Measurements from ENCODE around the gene TEX101. TPM values are rescaled to one million over a fixed set of nuclear protein-coding genes. Genes with fewer than 3 reads are reported as not detected.
"Not testable (repeated sequence)": the region's sequence is repeated elsewhere in the genome, so short reads cannot be mapped to it uniquely, and the experiment has no call there.

The TEX101 gene
- total RNA-seq, 1 donor from 2014 or later, result not detected

DNA sequence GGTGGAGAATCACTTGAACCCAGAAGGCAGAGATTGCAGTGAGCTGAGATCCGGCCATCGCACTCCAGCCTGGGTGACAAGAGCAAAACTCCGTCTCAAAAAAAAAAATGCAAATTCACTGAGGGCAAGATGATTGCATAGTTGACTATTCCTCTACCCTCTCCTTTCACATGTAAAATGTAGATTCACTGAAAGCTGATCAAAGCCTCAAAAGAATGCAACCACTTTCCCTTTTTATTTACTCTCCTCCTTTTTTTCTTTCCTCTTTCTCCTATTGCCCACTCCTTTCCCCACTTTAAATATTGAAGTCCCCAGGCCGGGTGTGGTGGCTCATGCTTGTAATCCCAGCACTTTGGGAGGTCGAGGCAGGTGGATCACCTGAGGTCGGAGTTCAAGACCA, 6.3 kb downstream of the TEX101 start:
- DNase-seq, result no peak

DNA sequence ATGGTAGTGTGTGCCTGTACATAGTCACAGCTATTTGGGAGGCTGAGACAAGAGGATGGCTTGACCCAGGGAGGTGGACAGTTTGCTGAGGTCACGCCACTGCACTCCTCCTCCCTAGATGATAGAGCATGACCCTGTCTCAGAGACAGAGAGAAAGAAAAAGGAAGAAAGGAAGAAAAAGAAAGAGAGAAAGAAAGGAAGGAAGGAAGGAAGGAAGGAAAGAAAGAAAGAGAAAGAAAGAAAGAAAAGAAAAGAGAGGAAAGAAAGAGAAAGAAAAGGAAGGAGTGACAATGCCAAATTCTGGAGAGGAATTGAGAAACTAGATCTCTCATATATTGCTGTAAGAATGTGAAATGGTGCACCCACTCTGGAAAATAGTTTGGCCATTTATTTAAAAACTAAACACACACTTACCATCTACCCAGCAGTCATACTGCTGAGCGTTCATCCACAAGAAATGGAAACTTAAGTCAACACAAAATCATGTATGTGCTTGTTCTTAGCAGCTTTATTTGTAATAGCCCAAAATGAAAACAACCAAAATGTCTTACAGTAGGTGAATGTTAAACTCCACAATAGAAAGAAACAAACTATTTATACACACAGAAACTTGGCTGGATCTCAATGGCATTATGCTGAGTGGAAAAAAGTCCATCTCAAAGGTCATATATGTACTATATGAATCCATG, 7.5 kb downstream of the TEX101 start:
- DNase-seq, result no peak

DNA sequence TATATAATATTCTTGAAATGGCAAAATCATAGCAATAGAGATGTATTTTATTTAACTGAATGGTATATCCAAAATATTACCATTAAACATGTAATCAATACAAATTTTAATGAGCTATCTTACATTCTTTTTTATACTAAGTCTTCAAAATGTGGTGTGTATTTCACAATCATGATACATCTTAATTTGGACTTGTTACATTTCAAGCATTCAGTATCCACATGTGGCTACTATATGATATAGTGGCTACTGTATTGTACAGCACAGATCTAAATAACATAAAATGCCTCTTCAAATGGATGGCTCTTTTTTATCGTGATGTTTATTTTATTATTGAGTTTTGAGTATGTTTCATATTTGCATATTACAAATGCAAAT, 8.0 kb downstream of the TEX101 start:
- DNase-seq, result no peak

DNA sequence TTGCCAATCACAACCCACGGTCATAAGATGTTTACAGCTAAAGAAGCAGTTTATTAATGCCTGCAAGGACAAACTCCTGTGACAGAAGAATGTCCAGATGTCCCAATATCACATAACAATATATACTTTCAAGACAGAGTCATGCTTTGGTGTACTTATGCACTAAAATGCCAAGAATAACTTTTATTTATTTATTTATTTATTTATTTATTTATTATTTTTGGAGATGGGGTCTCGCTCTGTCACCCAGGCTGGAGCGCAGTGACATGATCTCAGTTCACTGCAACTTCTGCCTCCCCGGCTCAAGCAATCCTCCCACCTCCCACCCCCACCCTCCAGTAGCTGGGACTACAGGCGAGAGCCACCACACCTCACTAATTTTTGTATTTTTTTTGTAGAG, 9.1 kb downstream of the TEX101 start:
- no peak for DNase-seq

DNA sequence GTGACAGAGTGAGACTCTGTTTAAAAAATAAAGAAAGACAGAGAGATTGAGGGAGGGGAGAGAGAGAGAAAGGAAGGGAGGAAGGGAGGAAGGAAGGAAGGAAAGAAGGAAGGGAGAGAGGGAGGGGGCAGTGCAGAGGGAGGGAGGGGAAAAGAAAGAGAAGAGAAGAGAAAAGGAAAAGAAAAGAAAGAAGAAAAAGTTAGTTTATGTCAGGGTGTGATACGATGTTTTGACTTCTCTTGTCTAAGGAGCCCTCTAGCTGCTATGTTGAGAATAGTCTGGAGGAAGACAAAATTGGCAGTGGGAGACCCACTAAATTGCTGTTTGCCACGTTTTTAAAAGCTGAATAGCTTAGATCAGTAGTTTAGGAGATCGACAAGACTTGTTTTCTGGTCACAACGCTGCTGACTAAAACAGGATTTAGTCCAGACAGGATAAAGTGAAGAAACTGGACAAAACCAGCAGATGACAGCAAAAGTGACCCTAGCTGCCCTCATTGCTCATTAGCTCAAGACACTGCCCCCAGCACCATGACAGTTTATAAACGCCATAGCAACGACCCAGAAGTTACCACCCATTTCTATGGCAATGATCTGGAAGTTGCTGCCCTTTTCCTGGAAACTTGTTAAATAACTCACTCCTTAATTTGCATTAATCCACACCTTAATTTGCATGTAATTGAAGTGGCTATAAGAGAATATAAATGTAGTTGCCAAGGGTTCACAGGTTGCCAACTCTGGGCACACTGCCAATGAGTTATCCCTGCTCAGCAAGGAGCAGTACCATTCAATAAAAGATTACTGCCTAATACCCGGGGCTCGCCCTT, 11.1 kb downstream of the TEX101 start:
- no peak for DNase-seq

DNA sequence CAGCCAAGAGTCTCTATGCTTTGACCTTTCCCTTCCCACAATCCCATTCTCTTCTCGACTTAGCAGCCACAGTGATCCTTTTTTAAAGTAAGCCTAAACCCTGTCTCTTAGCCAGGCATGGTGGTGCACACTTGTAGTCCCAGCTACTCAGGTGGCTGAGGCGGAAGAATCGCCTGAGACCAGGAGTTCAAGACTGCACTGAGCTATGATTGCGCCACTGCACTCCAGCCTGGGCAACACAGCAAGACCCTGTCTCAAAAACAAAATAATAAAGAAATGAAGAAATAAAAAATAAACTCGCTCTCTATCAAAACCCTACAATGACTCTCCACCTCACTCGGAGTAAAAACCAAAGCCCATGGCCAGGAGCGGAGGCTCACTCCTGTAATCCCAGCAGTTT, 14.7 kb downstream of the TEX101 start:
- DNase-seq, result no peak

DNA sequence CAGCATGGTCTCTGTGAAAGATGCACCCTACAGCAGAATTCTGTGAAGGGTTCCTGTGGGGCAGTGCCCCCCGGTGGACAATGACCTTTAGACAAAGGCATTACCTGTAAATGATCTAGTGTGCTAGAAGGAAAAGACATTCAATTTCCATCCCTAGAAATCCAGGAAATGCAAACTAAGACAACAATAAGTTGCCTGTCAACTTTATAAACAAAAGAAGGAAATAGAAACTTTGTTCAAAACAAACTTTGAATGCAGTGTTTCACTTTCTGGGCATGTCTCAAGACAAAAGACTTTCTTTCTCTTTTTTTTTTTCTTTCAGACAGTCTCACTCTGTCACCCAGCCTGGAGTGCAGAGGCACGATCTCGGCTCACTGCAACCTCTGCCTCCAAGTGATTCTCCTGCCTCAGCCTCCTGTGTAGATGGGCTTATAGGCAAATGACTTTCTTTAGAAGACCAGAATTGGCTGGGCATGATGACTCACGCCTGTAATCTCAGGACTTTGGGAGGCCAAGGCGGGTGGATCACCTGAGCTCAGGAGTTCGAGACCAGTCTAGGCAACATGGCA, 15.5 kb downstream of the TEX101 start:
- DNase-seq, result no peak

DNA sequence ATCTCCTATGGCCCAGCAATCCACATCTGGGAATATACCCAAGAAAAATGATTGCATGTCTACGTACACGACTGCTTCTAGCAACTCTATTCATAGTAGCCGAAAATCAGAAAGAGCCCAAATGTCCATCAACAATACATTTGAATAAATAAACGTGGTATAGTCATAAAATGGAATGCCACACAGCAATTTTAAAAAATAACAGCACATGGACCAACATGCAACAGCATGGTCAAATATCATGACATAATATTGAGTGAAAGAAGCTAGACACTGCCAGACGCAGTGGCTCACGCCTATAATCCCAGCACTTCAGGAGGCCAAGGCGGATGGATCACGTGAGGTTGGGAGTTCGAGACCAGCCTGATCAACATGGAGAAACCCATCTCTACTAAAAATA, 16.3 kb downstream of the TEX101 start:
- DNase-seq, result no peak

DNA sequence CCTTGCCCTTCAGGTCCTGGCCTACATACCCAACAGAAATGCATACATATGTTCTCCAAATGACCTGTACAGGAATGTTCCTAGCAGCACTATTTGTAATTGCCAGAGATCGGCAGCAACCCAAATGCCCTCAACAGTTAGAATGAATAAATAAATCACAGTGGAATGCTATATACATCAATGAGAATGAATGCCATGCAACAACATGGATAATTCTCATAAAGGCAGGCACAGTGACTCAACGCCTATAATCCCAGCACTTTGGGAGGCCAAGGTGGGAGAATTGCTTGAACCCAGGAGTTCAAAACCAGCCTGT, 18.6 kb downstream of the TEX101 start:
- no peak for DNase-seq

DNA sequence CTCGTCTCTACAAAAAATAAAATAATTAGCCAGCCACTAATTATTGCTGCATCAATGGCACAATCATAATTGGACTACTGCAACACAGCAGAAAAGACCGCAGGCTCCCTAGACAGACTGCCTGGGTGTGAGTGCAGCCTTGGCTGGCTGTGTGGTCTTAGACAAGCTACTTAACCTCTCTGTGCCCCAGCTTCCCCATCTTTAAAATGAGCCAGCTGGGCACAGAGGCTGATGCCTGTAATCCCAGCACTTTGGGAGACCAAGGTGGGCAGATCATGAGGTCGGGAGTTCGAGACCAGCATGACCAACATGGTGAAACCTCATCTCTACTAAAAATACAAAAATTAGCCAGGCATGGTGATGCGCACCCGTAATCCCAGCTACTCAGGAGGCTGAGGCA, 19.0 kb downstream of the TEX101 start:
- no peak for DNase-seq

DNA sequence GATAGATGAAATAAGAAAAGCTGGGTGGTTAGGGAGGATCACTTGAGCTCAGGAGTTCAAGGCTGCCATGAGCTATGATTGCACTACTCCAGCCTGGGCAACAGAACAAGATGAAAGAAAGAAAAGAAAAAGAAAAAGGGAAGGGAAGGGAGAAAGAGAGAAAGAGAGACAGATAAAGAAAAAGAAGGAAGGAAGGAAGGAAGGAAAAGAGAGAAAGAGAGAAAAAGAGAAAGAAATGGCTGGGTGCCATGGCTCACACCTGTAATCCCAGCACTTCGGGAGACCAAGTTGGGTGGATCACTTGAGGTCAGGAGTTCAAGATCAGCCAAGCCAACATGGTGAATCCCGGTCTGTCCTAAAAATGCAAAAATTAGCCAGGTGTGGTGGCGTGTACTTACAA, 21.1 kb downstream of the TEX101 start:
- DNase-seq, result no peak

DNA sequence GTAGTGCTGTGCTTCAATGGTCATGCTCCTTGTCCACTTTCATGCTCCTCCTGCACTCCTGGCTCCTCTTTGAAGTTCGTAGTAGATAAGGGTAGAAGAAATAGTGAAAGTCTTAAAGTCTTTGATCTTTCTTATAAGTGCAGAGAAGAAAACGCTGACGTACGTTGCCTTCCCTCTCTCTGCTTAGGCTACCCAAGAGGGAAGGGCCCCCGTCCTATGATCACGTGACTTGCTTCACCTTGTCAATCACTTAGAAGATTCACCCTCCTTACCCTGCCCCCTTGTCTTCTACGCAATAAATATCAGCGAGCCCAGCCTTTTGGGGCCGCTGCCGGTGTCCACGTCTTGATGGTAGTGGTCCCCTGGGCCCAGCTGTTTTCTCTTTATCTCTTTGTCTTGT, 22.6 kb downstream of the TEX101 start:
- not testable (repeated sequence) for DNase-seq

DNA sequence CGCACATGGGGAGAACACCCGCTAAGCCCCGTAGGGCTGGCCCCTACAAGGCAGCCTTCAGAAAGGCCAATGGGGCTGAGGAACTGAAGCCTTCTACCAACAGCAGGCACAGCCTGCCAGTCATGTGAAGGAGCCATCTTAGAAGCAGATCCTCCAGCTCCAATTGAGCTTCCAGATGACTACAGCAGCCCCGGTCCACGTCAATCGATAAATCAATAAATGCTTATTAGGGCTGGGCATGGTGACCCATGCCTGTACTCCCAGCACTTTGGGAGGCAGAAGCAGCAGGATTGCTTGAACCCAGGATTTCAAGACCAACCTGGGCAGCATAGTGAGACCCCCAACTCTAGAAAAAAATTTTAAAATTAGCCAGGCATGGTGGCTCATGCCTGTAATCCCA, 23.0 kb downstream of the TEX101 start:
- no peak for DNase-seq

DNA sequence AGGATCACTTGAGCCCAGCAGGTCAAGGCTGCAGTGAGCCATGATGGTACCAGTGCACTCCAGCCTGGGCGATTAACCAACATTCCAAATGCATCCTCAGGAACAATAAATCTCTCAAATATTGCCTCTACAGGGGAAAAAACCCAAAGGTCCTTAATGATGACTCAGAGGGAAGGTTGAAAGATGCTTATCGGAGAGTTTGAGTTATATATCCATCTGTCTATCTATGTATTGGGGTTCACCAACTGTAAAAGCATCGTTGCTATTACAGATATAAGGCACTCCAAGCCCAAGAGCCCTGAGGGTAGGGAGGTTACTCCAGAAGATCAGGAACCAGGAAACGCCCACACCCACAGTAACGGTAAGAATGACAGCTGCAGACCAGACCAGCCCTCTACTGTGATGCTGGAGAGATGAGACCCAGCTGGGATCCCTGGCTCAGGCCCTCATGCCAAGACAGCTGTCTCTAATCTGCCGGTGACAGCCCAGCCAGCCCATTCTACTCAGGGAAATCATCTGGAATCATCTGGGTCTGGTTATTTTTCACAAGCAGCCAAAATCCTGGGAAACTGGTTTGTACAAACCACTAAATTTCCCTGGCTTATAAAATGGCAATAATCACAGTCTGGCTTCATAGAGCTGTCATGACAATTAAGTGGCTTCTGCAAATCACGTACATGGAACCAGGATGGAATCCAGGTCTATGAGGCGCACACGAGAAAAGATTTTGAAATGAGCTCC, 23.8 kb downstream of the TEX101 start:
- no peak for DNase-seq

DNA sequence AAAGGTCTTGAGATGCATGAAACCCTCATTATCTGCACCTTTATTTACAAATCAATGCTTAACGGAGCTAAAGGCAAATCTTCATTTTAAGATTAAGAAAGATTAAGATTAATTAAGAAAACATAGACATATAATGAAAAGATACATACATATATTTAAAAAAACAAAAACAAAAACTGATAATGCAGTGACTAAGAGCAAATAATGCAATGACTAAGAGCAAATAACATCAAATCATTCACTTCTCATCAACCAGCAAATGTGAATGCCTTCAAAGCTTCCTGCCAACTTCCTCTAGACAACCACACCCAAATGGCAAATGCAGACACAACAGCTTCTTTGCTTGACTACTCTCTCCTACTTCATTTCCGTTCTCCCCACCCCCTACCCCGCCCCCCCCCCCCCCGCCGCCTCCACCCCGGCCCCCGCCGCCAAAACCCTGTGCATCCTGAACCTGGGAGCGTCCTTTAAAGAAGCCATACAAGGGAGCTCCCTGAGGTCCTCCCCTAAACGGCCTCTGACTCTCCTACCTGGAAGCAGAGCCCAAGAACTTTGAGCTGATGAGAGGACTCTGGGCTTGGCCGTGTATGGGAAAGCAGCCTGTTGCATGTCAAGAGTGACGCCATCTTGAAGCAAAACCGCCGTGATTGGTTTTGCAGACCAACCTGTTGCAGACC, 24.5 kb downstream of the TEX101 start:
- no peak for DNase-seq

DNA sequence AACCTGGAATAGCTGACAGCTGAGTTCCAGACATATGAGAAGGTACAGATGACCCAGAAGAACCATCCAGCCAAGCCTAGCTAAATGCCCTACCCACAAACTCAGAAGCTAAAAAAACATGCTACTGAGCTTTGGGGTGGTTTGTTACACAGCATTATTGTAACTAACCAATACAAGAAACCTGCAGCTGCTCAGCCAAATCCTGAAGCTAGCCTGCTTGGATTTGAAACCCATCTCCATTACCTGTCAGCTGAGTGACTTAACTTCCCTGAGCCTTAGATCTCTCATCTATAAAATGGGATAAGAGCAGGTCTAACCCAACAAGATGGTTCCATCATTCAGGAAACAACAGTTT, 25.0 kb downstream of the TEX101 start:
- DNase-seq, result no peak

DNA sequence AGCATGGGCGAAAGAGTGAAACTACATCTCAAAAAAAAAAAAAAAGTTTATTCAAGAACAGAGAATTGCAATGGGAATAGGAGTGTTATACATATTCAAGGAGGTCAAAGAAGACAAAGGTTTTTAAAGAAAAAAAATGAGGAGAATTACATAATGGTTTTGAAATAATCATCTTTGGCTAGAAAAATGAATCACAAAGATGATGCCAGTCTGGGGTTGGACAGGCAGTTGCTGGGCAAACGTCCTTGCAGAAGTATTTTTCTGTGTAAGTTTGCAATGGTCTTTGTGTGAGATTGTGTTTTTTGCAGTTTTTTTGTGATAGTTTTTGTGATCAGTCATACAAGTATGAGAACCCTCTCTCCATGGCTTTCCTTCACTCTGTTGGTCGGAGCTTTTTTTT, 27.0 kb downstream of the TEX101 start:
- no peak for DNase-seq

DNA sequence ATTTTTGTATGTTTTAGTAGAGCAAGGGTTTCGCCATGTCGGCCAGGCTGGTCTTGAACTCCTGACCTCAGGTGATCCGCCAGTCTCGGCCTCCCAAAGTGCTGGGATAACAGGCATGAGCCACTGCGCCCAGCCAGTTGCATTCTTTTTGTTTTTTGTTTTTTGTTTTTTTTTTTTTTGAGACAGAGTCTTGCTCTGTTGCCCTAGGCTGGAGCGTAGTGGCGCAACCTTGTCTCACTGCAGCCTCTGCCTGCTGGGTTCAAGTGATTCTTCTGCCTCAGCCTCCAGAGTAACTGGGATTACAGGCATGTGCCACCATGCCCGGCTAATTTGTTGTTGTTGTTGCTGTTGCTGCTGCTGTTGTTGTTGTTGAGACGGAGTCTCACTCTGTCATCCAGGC, 29.4 kb downstream of the TEX101 start:
- not testable (repeated sequence) for DNase-seq

DNA sequence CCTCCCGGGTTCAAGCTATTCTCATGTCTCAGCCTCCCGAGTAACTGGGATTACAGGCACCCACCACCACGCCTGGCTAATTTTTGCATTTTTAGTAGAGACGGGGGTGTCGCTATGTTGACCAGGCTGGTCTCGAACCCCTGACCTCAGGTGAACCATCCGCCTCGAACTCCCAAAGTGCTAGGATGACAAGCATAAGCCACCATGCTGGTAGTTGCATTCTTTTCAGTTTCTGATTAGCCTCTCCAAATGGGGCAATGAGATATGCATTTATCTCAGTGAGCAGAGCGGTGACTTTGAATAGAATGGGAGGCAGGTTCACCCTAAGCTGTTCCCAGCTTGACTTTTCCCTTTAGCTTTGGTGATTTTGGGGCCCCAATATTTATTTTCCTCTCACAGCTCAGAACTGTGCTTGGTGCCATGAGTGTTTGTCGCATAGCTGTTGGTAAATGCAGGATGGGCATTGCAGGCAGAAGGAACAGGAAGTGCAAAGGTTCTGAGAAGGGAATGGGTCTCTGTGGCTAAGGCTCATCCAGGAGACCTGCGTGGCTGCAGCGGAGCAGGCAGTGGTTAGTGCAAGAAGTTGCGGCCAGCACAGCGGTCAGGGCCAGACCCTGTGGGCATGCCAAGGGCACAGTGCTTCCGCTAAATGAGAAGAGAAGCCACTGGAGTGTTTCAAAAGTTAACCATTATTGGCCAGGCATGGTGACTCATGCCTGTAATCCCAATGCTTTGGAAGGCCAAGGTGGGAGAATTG, 30.0 kb downstream of the TEX101 start:
- DNase-seq, result no peak

DNA sequence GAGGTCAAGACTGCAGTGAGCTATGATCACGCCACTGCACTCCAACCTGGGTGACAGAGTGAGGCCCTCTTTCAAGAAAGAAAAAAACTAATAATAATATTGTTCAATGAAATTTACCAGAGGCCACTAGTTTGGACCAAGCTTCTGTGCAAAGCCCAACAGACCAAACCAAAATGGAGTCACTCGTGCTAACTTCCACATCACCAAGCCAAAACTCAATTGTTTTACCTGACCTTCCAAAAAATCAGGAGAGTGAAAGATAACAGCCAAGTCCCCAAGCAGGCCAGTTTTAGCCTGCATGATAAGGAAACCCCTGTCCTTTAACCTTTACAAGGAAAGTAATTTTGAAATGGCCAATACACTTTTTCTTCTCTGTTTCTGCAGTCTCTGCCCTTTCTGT, 30.7 kb downstream of the TEX101 start:
- no peak for DNase-seq

DNA sequence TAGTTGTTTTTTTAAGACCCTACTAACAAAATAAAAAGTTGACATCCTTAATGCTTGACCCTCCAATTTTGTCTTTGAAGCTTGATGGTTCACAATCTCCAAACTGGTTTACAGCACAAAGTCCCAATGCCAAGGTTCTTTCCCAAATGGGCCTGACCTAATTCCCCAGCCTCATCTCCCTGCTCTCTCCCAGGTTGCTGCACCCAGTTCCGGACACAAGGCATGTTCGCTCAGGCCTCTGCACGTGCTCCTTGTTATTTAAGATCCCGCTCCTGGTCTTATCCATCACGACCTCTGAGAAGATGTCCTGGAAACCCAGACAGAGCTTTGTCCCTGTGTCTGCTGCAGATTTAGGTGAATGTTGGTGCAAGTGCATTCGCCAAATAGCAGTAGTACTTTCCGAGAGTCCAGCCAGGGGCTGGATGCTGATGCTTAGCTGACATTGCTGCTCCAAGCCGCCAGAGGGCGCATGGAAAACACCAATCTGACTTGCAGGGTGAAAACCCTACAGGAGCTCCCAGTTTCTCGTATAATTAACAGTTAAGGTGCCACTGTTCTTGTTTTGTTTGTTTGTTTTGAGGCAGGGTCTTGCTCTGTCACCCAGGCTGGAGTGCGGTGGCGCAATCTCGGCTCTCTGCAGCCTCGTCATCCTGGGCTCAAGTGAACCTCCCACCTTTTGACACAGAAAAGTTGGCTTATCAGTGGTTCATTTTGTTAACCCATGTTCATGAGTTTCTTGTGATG, 32.2 kb downstream of the TEX101 start:
- DNase-seq, result peak; percentile 48

Measured in occipital lobe (tissue), 2 donors.